Bronchial smooth muscle cell (primary cell): Measurements from ENCODE around the gene SYTL5. TPM values are rescaled to one million over a fixed set of nuclear protein-coding genes. Genes with fewer than 3 reads are reported as not detected.

Experiments used
- total RNA-seq: library from RNA; depleted of rRNA; stranded (reverse); fragments of >200 nt; gene quantifications from 2 replicates; pipeline ENCODE4 v1.2.1, GENCODE V29; 2014

Gene SYTL5
- total RNA-seq = 0.60 and 1.6 TPM in 2 replicates

GRCh38 chrX:38006291-38006690 lies at the start of gene SYTL5:
TSS of gene SYTL5 (plus strand) at chrX:38006553. CDS start at chrX:38033890, 27,337 bp downstream.

Other genes starting within 250 kb of the SYTL5 start
- gene CYBB, start 226.5 kb upstream of the SYTL5 start, total RNA-seq = not detected in 2 replicates
- gene DYNLT3, start 159.0 kb upstream of the SYTL5 start, total RNA-seq = 40.2 and 45.9 TPM in 2 replicates
- gene SRPX, start 214.3 kb downstream of the SYTL5 start, total RNA-seq = 178 and 329 TPM in 2 replicates